Measurements from ENCODE around the gene TAL2. TPM values are rescaled to one million over a fixed set of nuclear protein-coding genes. Genes with fewer than 3 reads are reported as not detected.

Gene TAL2
- polyA plus RNA-seq (ENCODE audit: insufficient read length in 3 of 3): 1 to 10 TPM; 1.6 to 3.3 (median 2.8) TPM
- long read RNA-seq, donor 1: 0 reads
- long read RNA-seq, donor 2: 0 reads
- long read RNA-seq, donor 3: 0 reads
- long read RNA-seq, donor 4, partial matches to known transcripts: 0 of 1 reads
- long read RNA-seq, donor 4, other reads (novel, unspliced or antisense): 0 of 1 reads
- long read RNA-seq, donor 5: 0 reads
- long read RNA-seq, donor 6: 0 reads
- long read RNA-seq, donor 7: 0 reads
- long read RNA-seq, donor 8: 0 reads
- long read RNA-seq, donor 9: 0 reads
- long read RNA-seq, donor 10, partial matches to known transcripts: 0 of 3 reads
- long read RNA-seq, donor 10, other reads (novel, unspliced or antisense): 0 of 3 reads
- long read RNA-seq, donor 11: 0 reads
- long read RNA-seq, donor 12: 0 reads
- long read RNA-seq, donor 13, partial matches to known transcripts: 0 of 2 reads
- long read RNA-seq, donor 13, other reads (novel, unspliced or antisense): 0 of 2 reads
- long read RNA-seq, donor 14: 0 reads
- long read RNA-seq, donor 15, partial matches to known transcripts: 0 of 1 reads
- long read RNA-seq, donor 15, other reads (novel, unspliced or antisense): 0 of 1 reads
- long read RNA-seq, donor 16: 0 reads

- no peak for DNase-seq
Measured at GRCh38 chr9:105662184-105663104, at the start of gene TAL2. Gene TAL2, plus strand, starts transcription at chr9:105662457. Its CDS starts 40 bp downstream, at chr9:105662497.

- no peak for DNase-seq
Measured at GRCh38 chr9:105621001-105621400, 41.3 kb upstream of the TAL2 start.

GRCh38 chr9:105625088-105625487 is 37.2 kb upstream of the TAL2 start:
- DNase-seq: no peak

GRCh38 chr9:105632807-105633206 is 29.4 kb upstream of the TAL2 start:
- DNase-seq: no peak

- no peak for DNase-seq
Measured at GRCh38 chr9:105633411-105633810, 28.8 kb upstream of the TAL2 start.

- no peak for DNase-seq
Measured at GRCh38 chr9:105636331-105636730, 25.9 kb upstream of the TAL2 start.

- no peak for DNase-seq
Measured at GRCh38 chr9:105637787-105638395, 24.4 kb upstream of the TAL2 start.

GRCh38 chr9:105639936-105640335 is 22.3 kb upstream of the TAL2 start:
- no peak for DNase-seq

GRCh38 chr9:105643795-105644194 is 18.5 kb upstream of the TAL2 start:
- DNase-seq: no peak

- no peak for DNase-seq
Measured at GRCh38 chr9:105646879-105647594, 15.2 kb upstream of the TAL2 start.

- no peak for DNase-seq
Measured at GRCh38 chr9:105647595-105648349, 14.5 kb upstream of the TAL2 start.

GRCh38 chr9:105651806-105652205 is 10.5 kb upstream of the TAL2 start:
- DNase-seq: no peak

GRCh38 chr9:105656131-105656921 is 5.9 kb upstream of the TAL2 start:
- DNase-seq: no peak

- DNase-seq: no peak
Measured at GRCh38 chr9:105658351-105658750, 3.9 kb upstream of the TAL2 start.

GRCh38 chr9:105661011-105661410 is 1.2 kb upstream of the TAL2 start:
- no peak for DNase-seq

GRCh38 chr9:105663914-105664313 is 1.7 kb downstream of the TAL2 start:
- no peak for DNase-seq

- no peak for DNase-seq
Measured at GRCh38 chr9:105667867-105668266, 5.6 kb downstream of the TAL2 start.

GRCh38 chr9:105670315-105670714 is 8.1 kb downstream of the TAL2 start:
- DNase-seq: no peak

- DNase-seq: no peak
Measured at GRCh38 chr9:105670775-105671174, 8.5 kb downstream of the TAL2 start.
